Bone marrow (tissue), 2 donors: ENCODE results near the gene C9orf50.

Source experiments
- DNase-seq, 2 donors: peaks; one replicate each; lab custom pipeline; 2025; lab: John Stamatoyannopoulos, UW

Gene C9orf50

GRCh38 chr9:129631674-129632129 is 10.8 kb upstream of the C9orf50 start:
- DNase-seq = no peak

- DNase-seq = no peak
Observed at GRCh38 chr9:129630967-129631673, 10.2 kb upstream of the C9orf50 start.

GRCh38 chr9:129629251-129629820 is 8.4 kb upstream of the C9orf50 start:
- no peak for DNase-seq

GRCh38 chr9:129628709-129629108 is 7.8 kb upstream of the C9orf50 start:
- no peak for DNase-seq

DNA sequence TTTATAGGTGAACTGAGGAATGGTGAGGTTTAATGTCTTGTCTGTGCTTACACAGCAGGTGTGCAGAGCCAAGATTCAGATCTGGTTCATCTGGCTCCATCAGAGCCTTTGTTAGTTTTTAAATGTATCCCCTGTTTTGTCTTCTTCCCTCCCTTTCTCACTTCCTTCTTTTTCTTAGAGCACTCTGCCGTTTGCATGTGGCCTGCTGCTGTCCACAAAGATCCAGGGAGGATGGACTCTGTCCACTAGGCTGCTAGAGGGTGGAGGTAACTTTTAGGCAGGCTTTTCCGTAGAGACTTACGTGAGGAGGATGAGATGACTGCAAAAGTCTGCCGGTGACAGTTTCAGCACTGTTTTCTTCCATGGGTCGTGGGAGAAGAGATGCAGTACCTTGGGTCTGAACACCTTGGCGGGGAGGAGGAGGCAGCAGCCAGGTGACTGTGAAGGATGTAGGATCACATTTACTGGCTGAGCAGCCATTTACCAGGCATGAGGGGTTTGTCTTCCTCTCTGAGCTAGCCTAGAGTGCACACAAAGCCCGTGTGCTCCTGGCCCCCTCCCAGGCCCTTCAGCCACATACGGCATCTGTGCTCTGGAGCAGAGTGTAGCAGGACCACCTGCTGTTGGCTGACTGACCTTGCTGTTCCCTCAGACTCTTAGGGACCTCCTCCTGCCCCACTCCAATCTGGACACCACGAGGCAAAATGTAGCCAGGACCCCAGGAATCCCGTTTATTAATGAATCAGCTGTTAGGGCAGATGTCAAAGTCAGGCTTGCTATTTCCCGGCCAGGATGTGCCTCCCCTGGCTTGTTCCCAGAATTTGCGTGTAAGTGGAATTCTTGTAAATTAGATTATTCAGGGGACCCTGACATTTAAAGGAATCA is 6.9 kb upstream of the C9orf50 start:
- no peak for DNase-seq

DNA sequence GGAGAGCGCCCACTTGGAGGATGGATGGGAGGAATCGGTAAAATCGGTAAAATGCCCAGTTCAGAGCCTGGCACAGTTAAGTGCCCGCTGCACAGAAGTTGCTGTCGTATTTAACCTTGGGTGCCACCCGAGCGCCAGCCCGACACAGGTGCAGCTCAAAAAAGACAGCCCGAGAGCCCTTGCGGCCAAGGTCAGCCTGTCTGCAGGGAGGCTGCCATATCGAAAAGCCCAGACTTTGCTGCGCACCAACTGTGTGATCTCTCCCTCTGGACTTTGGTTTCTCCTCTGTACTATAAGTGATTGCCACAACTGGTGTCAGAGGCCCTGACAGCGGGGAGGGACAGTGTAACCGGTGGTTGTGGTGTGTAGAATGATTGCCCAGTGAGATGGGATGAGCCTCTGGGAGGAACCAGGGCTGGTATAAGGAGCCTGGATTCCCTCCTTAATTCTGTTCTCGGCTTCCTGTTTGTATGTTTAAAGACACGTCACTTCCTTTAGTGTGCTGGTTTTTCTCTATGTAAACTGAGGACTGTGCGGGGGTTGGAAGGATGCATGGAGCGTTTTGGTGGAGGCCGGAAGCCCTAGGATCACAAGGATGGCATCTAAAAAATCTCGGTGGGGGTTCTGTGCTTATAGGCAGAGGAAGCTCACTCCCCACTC is 5.9 kb upstream of the C9orf50 start:
- DNase-seq = no peak

DNA sequence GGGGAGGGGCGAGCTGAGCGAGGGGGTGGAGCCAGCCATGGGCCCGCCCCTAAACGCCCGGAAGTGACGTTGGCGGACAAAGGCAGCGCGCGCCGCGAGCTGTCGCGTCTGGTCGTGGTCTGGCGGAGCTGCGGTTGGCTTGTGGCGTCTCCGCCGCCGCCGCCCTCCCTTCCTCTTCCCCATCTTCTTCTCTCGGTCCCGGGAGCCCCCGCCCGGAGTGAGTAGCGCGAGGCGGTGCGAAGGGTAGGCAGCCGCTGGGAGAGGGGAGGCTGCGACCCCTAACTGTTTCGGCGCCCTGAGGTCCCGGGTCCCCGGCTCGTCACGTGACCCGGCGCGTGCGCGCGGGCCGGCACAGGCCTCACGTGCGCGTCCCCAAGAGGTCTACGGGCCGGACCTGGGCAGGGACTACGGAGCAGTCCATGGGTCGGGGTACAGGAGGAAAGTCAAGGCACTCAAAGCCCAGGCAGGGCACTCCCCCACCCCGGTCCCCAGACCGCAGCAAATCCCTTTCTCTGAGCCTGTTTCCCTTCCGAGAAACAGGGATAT is 5.3 kb upstream of the C9orf50 start, which contains the start of gene NTMT1:
Gene NTMT1 (plus strand): TSS at position 85 of the 546 bp plus-strand sequence. CDS start 6,541 bp downstream, outside the sequence.
- peak; percentile 72 to 80 for DNase-seq

DNA sequence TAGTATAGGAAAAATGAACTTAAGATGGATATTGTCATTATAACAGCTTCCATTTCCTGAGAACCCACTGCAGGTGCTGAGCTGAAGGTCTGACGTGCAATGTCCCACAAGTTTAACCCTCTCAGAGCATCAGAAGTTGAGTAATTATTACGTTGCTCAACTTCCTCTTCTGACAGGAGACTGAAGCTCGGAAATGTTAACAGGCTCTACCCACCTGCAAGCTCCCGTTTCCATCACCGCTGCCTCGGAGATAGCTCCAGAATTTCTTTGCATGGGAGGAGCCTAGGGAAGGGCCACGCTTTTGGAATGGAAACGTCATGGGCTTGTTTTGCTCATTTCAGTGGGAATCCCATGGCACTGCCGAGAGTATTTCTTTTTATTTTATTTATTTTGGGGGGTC is 4.0 kb upstream of the C9orf50 start:
- DNase-seq = peak; percentile 8 to 54

- DNase-seq = peak; percentile 40 to 42
Observed at GRCh38 chr9:129624168-129624759, 3.4 kb upstream of the C9orf50 start.

GRCh38 chr9:129623331-129623730 is 2.4 kb upstream of the C9orf50 start:
- DNase-seq = no peak

- no peak for DNase-seq
Observed at GRCh38 chr9:129619787-129620668, 873 bp downstream of the C9orf50 start.

DNA sequence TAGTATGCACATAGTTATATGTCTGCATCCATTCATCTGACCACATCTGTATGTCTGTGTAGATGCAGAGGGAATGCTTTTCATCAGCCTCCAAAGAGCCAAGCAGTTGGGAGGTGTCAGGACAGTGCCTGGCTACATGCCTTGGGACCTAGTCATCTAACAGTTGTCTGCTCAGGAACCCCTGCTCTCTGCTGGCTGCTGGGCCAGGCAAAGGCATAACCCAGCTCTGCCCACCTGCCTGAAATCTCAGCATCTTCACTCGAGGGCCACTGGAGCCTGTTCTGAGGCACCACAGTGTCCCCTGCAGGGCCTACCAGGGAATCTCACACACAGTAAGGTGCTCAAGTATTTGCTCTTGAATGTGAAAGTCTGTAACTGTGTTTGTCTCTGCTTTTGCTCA is 3.7 kb downstream of the C9orf50 start:
- no peak for DNase-seq

DNA sequence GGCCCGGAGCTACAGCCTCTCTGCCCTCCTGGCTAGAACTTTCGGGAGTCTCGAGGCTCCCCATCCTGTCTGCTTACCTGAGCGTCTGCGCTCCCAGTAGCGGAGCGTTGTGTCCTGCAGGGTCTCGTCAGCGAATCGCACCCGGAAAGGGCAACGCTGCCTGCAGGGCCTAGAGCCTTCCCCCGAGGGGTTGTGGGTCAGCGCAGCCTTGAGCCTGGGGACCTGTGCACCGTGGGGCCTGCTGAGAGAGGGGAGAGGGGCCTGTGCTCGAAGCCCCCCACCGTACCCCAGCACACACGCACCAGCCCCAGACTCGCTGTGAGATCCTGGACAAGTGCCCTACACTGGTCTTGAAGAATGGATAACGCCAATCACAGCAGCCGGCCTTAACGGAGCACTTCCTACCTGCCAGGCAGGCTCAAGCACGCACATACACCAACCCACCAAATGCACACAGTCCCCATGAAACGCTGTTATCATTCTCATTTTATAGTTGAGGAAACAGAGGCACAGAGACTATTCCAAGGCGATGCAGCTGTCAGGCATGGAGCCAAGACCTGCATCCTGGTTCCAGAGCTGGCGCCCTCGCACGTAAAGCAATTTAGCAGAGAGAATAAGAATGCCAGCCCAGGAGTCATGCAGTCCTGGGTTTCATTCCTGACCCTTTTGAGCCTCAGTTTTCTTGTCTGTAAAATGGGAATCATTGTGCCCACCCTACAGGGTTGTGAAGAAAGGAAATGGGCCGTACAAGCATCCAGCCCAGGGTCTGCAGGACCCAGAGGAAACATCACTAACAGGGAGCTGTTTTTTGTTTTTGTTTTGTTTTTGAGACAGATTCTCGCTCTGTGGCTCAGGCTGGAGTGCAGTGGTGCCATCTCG is 5.3 kb downstream of the C9orf50 start:
- no peak for DNase-seq

- no peak for DNase-seq
Observed at GRCh38 chr9:129614932-129615331, 6.0 kb downstream of the C9orf50 start.

DNA sequence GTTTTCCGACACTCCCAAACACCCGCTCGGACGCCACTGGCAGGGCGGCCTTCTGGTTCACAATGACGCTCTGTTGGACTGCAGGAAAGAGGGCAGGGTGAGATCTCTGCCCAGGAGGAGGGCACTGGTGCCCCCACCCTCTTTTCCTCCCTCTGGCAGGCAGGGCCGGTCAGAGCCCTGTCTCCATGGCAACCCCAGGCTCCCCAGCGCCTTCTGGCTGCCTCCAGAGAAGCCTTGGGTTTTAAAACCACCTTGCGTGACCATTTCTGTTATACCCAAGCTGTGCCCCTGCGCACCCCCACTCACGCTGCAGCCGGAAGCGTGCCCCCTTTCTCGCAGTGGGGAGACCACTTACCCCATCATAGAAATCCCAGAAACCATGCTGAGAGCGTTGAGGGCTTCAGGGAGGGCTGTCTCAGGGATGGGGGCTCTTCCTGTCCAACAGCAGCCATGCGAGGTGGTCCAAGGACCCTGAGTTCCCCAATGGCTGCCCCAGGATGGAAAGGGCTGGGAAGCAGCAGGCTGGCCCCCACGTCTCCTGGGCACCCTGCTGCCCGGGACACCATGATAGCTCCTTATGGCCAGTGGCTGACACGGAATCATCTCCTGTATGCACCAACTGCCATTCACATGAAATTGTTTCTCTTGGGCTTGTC is 7.3 kb downstream of the C9orf50 start:
- no peak for DNase-seq

DNA sequence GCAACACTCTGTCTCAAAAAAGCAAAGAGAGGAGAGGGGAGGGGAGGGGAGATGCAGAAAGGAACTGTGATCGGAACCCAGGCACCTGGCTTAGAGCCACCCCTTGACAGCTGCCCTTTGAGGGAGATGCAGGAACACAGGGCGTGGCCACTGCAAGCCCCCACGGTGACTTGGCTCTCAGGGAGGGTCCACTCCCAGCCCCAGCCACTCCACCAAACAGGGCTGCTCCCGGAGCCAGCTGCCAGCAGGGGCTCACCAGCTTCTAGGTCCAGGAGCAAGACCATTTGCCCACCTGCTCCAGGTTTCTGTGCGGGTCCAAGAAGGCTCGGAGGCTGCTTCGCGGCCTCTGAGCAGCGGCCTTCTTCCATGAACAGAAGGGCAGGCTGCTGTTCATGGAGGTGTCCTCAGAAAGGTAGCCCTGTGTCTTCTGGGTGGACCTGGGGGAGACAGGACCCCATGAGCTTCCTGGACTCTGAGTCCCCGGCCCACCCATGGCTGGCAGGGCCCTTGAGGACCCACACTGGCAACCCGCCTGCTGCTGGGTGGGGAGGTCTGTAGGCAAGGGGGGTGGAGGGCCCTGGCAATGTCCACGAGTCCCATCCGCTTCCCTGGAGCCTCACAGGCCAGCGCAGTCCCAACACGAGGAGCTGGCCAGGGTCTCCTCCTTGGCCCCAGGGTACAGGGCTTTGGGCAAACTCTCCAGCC is 7.9 kb downstream of the C9orf50 start:
- DNase-seq = no peak

GRCh38 chr9:129612123-129612522 is 8.8 kb downstream of the C9orf50 start:
- no peak for DNase-seq

DNA sequence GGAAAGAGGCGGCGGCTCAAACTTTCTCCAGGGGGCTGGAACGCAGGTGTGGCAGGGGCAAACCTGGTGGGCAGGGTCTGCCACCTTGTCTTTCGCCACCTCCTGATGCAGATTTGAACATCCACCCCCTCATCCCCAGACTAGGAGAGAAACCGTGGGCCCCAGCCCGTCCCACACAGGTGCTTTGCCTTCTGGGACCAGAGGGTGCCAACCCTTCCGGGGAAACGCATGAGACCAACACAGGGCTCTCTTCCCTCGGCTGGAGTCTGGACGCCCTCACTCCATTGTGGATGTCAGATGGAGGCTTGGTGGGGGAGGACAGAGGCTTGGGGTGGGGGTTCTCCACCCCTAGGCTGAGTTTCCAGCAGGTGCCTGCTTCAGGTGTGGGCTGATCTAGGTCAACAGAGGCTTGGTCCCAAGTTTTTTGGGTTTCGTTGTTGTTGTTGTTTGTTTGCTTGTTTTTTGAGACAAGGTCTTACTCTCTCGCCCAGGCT is 9.5 kb downstream of the C9orf50 start:
- no peak for DNase-seq
